HG03175 (cell line): ENCODE results near the gene DBNDD1.
"Not testable (repeated sequence)": the region's sequence is repeated elsewhere in the genome, so short reads cannot be mapped to it uniquely, and the experiment has no call there.

Source experiments
- ATAC-seq: cut with Tn5 transposase; IDR thresholded peaks from one replicate; pipeline ENCODE4 v1.9.1; 2021; ENCODE audit warnings: mild to moderate bottlenecking, moderate library complexity; ENCODE audit not compliant: unreplicated experiment

Gene DBNDD1

DNA sequence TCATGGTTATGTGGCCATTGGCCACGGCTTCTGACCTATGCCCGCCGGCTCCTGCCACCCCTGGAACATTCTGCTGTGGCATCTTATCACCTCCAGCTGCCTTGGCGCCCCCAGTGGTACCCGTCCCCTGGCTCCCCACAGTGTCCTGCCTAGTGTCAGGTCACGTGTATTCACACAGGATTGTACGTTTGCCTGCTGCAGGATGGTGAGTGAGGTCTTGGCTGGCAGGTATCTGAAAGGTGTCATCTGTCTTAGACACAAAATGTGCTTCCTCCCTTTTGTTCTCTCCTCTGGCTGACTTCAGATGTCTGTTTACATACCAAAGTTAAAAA is 24.9 kb downstream of the DBNDD1 start:
- ATAC-seq: no peak

DNA sequence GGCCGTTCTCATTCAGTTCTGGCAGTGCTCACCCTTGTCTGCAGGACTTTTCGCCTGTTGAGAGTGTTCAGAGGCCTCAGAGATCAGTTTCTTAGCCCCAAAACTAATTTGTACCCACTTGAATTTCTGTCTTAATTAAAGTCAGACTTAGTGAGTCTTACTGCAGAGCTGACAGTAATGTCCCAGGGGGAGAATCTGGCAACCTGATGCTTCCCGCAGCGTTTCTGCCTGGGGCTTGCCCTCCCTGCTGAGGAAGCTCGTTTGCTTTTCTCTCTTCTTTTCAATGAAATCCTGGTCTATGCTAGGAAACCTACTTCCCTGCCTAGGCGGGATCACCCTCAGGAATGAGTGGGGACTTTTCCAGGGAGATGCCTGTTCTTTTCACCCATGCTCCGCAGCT is 25.3 kb downstream of the DBNDD1 start:
- no peak for ATAC-seq

DNA sequence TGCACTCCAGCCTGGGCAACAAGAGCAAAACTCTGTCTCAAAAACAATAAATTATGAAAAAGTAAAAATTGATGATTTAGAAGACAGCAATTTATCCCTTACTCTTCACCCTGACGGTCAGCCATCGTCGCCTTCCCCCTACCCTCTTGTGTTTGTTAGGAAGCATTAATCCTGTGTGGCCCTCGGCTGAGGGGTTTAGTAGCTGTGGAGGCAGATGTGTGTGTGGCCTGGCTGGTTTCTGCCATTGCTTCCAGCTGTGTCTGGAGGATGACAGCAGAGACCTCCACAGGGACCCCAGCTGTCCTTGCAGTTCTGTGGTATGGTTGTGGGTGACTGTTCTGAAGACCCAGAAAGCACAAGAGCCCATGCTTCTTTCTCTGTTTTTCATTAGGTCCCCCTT is 25.9 kb downstream of the DBNDD1 start:
- ATAC-seq: no peak

DNA sequence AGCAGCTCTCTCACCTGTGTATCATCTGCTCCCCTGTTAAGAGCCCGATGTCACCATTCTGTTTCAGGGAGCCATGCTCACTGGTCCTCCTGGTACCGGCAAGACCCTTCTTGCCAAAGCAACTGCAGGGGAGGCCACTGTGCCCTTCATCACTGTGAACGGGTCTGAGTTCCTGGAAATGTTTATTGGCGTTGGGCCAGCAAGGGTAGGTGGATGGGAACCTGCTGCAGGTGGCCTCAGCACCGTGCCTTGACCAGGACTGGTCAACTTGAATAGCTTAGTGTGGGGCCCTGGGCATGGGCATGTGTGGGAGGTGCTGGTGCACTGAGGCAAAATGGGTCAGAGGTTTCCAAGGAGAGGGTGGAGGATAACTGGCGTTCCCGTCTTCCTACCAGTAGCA is 28.5 kb downstream of the DBNDD1 start:
- no peak for ATAC-seq

DNA sequence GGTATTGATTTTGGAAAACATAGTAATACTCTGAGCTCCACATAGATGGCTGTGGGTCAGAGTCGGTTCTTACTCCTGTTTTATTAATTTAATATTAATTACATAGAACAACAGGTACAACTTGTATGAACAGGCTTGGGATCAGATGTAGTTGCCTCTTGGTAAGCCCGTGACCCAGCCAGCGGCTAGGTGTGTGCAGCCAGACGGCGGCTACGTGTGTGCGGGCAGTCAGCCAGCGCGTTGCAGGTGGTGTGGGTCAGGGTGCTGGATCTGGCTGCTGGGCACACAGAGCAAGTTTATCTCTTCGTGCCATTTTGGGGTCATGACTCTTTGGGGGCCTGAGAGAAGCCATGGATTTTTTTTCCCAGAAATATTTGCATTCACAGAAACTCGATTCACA is 30.3 kb downstream of the DBNDD1 start:
- no peak for ATAC-seq

DNA sequence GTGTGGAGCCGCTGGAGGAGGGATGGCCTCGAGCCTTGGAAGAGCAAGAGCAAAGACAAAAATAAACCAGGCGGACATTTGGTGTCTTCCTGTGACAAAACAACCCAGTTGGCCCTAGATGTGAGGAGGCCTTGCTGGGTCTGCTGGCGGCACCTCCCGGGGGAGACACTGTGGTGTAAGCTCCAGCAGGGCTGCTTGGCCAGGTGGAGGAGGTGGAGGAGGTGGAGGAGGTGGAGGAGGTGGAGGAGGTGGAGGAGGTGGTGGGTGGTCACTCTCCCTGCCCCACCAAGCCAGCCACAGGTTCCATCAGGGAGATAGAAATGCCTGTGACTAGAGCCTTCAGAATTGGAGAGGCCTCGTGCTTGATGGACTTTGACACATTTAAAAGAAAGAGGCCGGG is 32.1 kb downstream of the DBNDD1 start:
- no peak for ATAC-seq

DNA sequence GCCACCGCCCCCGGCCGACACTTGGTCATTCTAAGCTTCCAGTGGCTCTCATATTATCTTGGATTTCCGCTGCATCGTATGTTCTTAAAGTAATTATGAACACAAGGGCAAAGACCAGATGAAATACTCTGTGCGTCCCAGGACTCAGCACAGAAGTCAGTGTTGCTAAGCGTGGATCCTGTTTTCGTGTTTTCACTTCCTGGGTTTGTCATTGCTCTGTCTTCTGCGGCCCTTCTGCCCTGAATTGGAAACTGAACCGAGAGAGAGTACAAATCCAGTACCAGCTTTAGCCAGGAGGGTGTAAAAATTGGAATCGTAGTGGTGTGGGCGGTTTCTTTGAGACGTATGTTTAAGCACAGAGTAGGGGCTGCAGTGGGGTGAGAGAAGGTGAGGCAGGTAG is 32.7 kb downstream of the DBNDD1 start:
- no peak for ATAC-seq

DNA sequence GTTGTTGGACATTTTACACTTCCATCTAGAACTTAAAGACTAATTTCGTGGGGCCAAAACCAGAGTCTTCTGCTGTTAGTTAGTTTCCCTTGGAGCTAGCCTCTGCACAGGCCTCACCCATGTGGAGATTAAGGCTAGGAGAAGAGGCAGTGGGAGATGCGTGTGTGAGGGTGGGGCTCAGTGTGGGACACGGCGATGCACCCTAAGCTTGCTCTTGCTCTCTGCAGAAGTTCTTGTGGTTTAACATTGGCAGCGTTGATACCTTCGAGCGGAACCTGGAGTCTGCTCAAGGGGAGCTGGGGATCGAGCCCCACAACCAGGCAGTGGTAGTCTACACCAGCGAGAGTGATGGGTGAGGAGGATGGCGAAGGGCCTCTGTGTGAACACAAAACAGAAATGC is 34.0 kb downstream of the DBNDD1 start:
- no peak for ATAC-seq

DNA sequence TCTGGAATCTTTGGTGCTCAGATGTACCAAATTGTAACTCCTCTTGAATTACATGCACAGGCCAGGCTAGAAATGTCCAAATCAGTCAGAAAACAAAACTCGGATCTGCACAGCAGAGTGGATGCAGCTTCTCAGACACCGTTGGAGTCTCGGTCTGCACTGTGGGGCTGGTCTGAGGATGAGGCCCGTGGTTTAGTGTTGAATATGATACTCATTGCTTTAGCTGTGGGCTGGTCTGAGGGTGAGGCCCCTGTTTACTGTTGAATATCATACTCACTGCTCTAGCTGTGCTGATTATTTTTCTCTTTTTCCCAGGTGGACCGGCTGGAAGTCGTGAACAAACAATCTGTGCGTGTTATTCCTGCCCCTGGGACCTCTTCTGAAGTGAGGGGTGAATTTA is 35.0 kb downstream of the DBNDD1 start:
- ATAC-seq: no peak

DNA sequence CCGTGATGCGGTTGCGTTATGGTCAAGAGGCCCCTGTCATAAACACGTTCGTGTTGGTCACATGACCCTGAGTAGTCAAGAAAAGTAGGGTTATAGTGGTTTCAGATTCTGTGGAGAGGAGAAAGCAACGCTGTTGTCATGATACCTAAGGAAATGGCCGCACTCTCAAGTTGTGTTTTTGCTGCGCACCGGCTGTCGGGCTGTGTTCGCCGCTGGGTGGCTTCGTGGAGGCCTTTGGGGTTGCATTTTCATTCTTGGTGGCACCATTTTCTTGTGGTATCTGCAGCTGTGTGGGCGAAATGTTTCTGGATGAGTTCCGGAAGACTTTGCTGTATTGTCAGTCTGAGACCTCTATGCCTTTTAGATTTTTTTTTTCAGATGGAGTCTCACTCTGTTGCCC is 35.7 kb downstream of the DBNDD1 start:
- ATAC-seq: no peak

DNA sequence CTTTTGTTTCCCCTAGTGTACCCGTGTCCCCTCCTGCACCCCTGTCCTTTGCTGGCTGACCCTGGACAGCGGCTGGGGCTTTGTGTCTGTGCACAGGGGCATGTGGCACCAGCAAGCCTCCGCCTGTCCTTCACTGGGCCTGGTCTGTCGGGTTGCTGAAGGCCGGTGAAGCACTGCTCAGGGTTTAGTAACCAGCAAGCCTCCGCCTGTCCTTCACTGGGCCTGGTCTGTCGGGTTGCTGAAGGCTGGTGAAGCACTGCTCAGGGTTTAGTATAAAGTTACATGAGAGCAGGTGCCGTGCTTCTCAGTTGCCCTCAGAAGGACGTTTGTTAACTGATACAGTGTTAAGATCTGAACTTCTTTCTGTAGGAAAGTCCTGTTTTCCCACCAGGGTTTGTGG is 36.9 kb downstream of the DBNDD1 start:
- ATAC-seq: no peak

DNA sequence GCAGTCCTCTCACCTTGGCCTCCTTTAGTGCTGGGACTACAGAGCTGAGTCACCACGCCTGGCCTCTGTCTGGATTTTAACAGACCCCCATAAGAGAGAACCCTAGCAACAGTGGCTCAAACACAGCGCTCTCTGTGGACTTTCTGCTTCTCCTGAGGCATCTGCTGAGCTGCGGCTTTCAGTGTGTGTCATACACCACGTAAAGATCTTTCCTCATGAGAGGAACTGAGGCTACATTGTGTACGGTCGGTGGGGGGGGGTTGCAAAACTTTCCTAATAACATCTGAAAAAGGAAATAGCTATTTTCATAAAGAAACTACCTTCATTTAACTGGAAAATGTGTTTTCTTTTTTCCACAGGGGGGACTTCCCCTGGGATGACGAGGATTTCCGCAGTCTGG is 37.8 kb downstream of the DBNDD1 start:
- ATAC-seq: no peak

DNA sequence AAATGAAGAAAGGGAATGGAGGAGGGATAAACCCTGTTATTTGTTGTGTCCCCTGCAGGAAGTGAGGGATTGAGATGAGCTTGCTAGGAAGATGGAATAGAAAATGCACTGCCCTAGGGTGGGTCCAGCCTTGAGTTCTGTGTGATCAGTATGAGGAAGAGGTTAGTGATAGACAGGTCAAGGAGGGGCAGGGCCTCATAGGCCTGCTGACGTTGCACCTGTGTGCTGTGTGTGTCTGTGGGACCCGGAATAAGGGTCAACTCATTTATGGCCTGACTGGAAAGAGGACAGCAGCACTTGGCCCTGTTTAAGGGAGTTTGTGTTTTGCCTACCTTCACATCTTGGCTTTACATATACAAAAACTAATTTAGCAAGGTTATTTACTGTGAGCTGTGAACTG is 44.4 kb downstream of the DBNDD1 start:
- no peak for ATAC-seq

DNA sequence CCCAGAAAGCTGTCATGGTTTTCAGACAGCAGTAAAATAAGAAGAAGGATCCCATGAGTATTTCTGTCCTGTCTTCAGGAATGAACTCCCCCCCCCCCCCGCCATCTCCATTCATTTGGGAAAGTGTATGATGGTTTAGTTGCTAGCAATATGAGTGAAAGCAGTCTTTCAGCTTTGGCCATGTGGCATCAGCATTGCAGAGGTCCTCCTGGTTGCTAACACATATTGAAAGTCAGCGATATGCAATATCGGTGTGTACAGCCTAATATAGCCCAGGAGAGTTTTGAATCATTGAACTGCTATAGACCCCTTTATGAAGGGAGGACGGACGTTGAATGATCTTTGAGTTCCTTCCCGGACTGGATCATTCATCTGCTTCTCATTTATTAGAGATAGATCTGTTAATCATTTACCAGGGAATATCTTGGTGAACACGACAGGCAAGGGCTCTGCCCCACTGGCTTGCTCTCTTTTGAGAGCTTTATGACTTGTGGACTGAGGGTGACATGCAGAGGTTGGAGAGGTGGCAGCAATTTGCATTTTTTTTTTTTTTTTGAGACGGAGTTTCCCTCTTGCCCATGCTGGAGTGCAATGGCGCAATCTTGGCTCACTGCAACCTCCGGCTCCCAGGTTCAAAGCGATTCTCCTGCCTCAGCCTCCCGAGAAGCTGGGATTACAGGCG is 45.5 kb downstream of the DBNDD1 start:
- ATAC-seq: no peak

DNA sequence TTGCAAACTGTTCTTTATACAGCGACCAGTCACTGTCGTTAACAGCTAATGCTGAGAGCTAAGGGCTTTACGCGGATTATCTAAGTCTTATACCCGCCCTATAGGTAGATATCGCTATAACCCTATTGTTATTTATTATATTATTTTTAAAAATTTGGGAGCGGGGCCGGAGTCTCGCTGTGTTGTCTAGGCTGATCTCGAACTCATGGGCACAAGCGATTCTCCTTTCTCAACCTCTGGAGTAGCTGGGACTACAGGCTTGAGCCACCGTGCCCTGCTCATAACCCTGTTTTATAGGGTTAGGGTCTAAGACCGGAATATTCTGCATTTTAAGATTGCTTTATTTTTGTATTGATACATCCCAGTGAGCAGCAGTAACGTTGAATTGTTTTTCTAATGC is 46.0 kb downstream of the DBNDD1 start:
- no peak for ATAC-seq

DNA sequence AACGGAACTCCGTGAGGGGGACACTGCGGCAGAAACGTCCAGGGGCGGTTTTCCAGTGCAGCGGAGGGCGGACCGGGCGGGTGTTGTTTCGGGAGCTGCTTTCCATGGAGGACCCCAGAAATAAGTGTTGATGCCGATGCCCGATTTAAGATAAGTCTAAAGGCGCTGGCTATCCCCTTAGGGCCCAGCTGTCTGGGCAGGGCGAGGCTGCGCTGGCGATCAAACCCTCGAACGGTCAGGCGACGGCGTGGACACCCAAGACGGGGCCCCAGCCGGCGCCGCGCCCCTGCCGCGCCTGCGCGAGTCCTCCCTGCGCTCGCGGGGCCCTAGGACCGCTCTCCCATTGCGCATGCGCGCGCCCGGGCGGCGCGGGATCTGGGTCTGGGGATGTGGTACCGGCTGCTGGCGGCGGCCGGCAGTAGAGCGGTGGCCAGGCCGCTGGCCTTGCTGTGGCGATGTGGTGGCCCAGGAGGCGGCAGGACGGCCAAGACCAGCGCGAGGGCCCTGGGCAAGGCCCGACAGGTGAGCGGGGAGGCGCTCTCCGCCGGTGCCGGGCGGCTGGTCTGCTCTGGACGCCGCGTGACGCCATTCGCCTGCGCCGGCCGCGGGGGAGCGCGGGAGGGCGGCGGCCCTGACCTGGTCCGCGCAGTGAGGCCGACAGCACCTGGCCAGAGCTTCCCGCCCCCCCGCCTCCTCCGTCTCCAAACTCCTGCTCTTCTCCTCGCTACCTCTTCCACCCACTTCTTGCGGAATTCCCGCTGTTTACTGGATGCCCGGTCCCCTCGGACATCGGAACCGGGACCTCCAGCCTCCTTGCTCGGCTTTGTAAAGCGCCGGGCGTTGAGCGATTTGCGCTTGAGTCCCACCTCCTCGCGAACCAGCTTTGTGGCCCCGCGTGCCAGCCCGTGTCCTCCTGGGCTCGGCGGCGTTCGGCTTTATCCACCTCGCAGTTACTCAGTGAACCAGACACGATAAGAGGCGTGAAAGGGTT is 46.7 kb downstream of the DBNDD1 start:
- peak; percentile 86 for ATAC-seq

DNA sequence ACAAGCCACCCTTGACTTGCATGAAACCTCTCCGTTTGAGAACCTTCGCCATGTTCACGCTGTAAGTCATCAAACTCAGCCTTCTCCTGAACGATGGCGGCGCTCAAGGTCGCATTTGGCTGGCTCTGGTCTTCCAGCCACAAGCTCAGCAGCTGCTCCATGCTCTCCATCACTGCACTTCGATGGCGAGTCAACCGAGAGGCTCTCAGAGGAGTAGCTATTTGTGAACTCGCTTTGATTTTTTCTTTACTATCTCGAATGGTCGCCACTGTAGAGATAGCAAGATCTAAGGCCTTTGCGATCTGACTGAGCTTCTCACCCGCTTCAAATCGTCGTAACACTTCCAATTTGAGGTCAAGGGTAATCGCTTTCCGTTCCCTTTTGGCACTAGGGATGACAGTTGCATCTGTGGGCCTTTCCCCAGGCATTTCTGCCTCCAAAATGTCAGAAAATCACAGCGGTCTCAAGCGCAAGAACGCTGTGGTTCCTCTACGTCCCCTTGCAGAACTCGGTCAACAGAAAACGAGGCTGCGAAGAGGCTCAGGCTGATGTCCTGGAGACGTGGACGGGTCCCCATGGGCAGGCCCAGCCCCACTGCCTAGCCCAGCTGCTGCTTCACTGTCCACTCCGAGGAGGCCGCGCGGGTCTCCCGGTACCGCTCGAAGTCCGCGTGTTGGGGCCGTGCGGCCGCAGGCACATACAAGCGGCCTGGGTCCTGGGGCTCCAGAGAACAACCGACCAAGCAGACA is 47.6 kb downstream of the DBNDD1 start:
- ATAC-seq: no peak

DNA sequence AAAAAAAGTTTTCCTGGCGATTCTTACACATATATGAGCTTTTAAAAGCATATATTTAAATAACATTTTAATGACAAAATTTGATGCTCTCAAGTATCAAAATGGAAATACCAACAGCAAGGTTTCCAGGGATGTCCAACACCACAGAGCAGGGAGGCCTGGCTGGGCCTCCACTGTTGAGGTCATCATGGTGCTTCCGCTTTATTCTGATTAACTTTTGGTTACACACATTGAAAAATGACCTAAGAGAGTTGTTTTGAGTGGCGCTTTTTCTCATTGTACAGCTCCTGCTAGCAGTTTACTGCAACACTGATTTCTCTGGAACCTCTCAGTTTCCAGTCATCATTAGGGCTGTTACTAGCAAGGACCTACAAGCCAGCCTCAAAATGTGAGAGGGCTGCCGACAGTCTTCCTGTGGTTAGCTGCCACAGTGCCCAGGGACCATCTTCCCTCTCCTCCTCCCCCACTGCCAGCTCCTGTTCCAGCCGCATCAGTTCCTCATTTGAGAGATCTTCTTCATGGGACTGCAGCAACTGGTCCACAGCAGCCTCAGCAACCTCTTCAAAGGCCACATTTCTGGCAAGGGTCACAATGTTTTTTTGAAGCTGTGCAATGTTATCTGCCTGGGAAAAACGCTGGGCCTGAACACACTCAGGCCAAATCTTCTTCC is 49.4 kb downstream of the DBNDD1 start:
- no peak for ATAC-seq

DNA sequence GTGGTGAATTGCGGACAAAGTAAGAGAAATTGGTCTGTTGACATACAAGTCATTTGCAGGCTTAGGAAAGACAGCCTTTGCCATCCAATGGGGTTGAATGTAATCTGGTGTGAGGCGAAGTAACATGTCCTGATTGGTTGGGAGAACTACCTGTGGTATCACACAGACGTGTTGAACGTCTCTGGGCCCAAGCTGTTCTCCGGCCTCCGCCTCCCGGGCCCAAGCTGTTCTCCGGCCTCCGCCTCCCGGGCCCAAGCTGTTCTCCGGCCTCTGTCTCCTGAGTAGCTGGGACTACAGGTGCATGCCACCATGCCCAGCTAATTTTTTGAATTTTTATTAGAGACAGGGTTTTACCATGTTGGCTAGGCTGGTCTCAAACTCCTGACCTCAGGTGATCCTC is 51.2 kb downstream of the DBNDD1 start:
- not testable (repeated sequence) for ATAC-seq

DNA sequence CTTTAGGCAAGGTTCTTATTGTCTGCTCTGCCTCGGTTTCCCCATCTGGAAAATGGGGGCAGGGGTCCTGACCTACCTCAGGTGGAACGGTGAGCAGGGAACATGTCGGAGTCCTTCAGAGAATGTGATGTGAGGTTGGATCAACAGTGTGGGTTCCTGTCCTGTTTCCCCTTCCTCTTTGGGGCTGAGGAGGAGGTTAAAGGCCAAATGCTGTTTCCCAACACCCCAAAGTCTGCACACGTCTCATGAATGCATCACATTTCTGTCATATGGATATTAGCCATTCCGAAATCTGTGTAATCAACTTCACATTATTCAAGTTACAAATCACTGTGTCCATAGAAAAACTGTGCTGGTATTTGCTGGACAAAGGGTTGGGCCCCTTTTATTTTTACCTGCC is 51.8 kb downstream of the DBNDD1 start:
- ATAC-seq: not testable (repeated sequence)

DNA sequence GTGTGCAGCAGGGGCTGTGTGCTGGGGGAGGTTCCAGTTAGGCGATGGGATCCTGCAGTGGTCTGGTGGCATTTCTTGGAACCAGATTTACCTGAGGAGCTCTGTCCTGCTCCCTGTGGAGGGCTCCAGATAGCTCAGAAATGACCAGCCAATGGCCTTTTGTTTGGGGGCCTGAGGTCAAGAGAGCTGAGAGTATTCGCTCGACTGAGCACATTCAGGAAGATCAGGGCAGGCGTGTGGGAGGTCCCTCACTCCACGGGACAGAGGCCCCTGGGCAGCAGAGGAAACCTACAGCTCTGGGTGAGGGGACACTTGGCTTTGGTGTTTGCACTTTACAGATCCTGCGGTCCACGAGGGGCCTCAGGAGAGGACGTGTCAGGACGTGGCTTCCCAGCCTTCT is 52.5 kb downstream of the DBNDD1 start:
- no peak for ATAC-seq
